ENCODE data around the gene CDH13. TPM values are rescaled to one million over a fixed set of nuclear protein-coding genes. Genes with fewer than 3 reads are reported as not detected.

CDH13 gene
- total RNA-seq, 2 experiments from 2014 or later: not detected

DNA sequence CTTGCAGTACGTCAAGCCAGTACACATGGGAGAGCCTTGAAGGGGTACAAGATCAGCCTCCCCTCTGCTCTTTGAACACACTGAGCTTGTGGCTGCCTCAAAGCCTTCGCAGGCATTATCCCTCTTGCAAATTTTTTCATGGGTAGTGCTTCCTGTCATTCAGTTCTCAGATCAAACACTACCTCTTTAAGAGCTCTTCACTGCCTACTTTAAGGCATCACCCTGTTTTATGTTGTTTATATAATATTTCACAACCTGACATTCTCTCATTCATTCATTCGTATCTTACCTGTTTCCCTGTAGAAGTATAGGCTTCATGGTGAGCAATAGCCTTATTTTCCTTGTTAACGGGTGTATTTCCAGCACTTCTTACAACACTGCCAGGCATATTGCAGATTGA, 269.1 kb downstream of the CDH13 start:
- H2AFZ ChIP-seq (ENCODE audit: low read length): no peak overlapping the region
- H3K4me3 ChIP-seq (ENCODE audit: low read depth, low read length, poor library complexity, severe bottlenecking): no peak overlapping the region
- ChIA-PET POLR2A (no interaction called here), CTCF (ENCODE audit: unreplicated experiment) (no interaction called here)
- TF ChIP-seq EZH2phosphoT487 (IDR thresholded peaks at IDR 0.05; ENCODE audit: borderline replicate concordance, low read depth, low read length): no peak
- TF ChIP-seq, protein P1, sequence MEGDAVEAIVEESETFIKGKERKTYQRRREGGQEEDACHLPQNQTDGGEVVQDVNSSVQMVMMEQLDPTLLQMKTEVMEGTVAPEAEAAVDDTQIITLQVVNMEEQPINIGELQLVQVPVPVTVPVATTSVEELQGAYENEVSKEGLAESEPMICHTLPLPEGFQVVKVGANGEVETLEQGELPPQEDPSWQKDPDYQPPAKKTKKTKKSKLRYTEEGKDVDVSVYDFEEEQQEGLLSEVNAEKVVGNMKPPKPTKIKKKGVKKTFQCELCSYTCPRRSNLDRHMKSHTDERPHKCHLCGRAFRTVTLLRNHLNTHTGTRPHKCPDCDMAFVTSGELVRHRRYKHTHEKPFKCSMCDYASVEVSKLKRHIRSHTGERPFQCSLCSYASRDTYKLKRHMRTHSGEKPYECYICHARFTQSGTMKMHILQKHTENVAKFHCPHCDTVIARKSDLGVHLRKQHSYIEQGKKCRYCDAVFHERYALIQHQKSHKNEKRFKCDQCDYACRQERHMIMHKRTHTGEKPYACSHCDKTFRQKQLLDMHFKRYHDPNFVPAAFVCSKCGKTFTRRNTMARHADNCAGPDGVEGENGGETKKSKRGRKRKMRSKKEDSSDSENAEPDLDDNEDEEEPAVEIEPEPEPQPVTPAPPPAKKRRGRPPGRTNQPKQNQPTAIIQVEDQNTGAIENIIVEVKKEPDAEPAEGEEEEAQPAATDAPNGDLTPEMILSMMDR (conservative IDR thresholded peaks at IDR 0.05; ENCODE audit: low read length): no peak
- no peaks in the 10 kb centered on the region for H3K9me3 ChIP-seq (ENCODE audit: low read length)
- H3K4me1 ChIP-seq (ENCODE audit: insufficient read depth, low read length, poor library complexity, severe bottlenecking): no peaks in the 10 kb centered on the region
- no peaks in the 10 kb centered on the region for H3K9me2 ChIP-seq (ENCODE audit: insufficient read depth, low read length)
- intact Hi-C loops (cut with micrococcal nuclease; ENCODE audit: unreplicated experiment): no loop called here
- no TSS peak for BruUV-seq (replicated peaks)
- H3K36me3 ChIP-seq (ENCODE audit: insufficient read depth, low read length): no peaks in the 10 kb centered on the region
- no peaks in the 10 kb centered on the region for H3K79me2 ChIP-seq (ENCODE audit: insufficient read depth, low read depth, low read length)
- no peak overlapping the region for H3K27ac ChIP-seq (ENCODE audit: low read depth, low read length, poor library complexity, severe bottlenecking)
- DNase-seq (ENCODE audit: low spot score): no peak
- H3K4me2 ChIP-seq (ENCODE audit: low read length): no peak overlapping the region
- H4K20me1 ChIP-seq (ENCODE audit: insufficient read depth, low read length): no peaks in the 10 kb centered on the region

DNA sequence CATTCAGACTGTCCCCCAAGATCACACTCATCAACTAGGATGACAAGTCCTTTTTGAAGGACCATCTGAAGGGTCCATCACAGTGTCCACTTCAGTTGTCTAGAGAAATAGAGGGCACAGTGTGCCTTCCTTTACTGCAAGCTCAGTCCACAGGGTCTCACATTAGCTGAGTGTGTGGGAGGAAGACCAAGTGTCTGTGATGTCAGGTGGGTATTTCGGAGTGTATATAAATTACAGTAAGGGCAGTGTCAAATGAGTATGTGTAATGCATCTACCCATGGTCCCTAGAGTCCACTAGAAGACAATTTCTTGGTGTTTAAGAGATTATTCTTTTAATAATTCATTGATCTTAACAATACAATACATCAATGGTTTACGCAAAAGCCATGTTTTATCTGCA, 272.2 kb downstream of the CDH13 start:
- no peak overlapping the region for H3K27ac ChIP-seq (ENCODE audit: low read depth, low read length, poor library complexity, severe bottlenecking)
- DNase-seq (ENCODE audit: low spot score): no peak
- no TSS peak for BruUV-seq (replicated peaks)
- no peaks in the 10 kb centered on the region for H3K79me2 ChIP-seq (ENCODE audit: insufficient read depth, low read depth, low read length)
- no peak overlapping the region for H2AFZ ChIP-seq (ENCODE audit: low read length)
- no peak overlapping the region for H3K4me3 ChIP-seq (ENCODE audit: low read depth, low read length, poor library complexity, severe bottlenecking)
- H3K9me3 ChIP-seq (ENCODE audit: low read length): no peaks in the 10 kb centered on the region
- ChIA-PET CTCF (ENCODE audit: unreplicated experiment) (no interaction called here), POLR2A (no interaction called here)
- no peaks in the 10 kb centered on the region for H3K36me3 ChIP-seq (ENCODE audit: insufficient read depth, low read length)
- no peaks in the 10 kb centered on the region for H3K4me1 ChIP-seq (ENCODE audit: insufficient read depth, low read length, poor library complexity, severe bottlenecking)
- H3K9me2 ChIP-seq (ENCODE audit: insufficient read depth, low read length): no peaks in the 10 kb centered on the region
- TF ChIP-seq, protein P1 (conservative IDR thresholded peaks at IDR 0.05; ENCODE audit: low read length): no peak
- no peak for TF ChIP-seq EZH2phosphoT487 (IDR thresholded peaks at IDR 0.05; ENCODE audit: borderline replicate concordance, low read depth, low read length)
- intact Hi-C loops (cut with micrococcal nuclease; ENCODE audit: unreplicated experiment): no loop called here
- no peaks in the 10 kb centered on the region for H4K20me1 ChIP-seq (ENCODE audit: insufficient read depth, low read length)
- no peak overlapping the region for H3K4me2 ChIP-seq (ENCODE audit: low read length)

DNA sequence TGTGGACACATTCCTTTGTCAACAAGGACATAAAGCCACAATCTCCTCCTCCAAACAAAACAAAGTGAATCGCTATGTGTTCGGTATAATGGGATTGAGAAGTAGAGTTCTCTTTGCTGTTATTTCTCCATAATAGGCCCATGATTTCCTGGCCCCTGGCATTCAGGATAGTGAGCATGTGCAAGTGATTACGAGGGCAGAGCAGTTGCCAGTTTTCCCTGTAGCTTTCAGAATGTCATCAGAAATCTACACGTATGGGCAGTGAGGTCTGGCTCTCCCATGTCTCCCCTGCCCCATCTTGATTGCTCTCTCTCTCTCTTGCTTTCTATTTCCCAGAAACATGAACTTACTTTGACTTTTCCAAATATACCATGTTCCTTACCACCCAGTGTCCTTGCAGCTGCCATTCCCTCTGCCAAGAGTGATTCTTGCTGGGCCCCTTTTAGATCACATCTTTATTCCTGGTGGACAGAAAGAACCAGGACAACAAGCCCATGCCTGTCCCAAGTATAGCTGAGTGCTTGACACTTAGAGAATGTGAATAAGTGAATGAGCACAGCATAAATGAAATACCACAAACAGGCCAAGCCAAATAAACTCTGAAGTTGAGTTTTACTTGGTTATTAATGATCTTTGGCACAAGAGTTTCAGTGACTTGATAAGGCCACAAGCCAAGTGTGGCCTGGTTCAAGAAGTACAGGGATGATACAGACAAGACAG, 273.1 kb downstream of the CDH13 start:
- TF ChIP-seq, protein P1 (conservative IDR thresholded peaks at IDR 0.05; ENCODE audit: low read length): no peak
- TF ChIP-seq EZH2phosphoT487 (IDR thresholded peaks at IDR 0.05; ENCODE audit: borderline replicate concordance, low read depth, low read length): no peak
- ChIA-PET POLR2A (no interaction called here), CTCF (ENCODE audit: unreplicated experiment) (no interaction called here)
- no TSS peak for BruUV-seq (replicated peaks)
- no peak for DNase-seq (ENCODE audit: low spot score)
- Histone ChIP-seq H3K4me1 (ENCODE audit: insufficient read depth, low read length, poor library complexity, severe bottlenecking) (no peaks in the 10 kb centered on the region), H3K4me2 (ENCODE audit: low read length) (no peak overlapping the region), H3K9me2 (ENCODE audit: insufficient read depth, low read length) (no peaks in the 10 kb centered on the region), H4K20me1 (ENCODE audit: insufficient read depth, low read length) (no peaks in the 10 kb centered on the region), H2AFZ (ENCODE audit: low read length) (no peak overlapping the region), H3K4me3 (ENCODE audit: low read depth, low read length, poor library complexity, severe bottlenecking) (no peak overlapping the region), H3K36me3 (ENCODE audit: insufficient read depth, low read length) (no peaks in the 10 kb centered on the region), H3K27ac (ENCODE audit: low read depth, low read length, poor library complexity, severe bottlenecking) (no peak overlapping the region), H3K79me2 (ENCODE audit: insufficient read depth, low read depth, low read length) (no peaks in the 10 kb centered on the region), H3K9me3 (ENCODE audit: low read length) (no peaks in the 10 kb centered on the region)
- intact Hi-C loops (cut with micrococcal nuclease; ENCODE audit: unreplicated experiment): no loop called here

Measured in OCI-LY7 (cell line).